ENCODE data around the gene FCGR3A. TPM values are rescaled to one million over a fixed set of nuclear protein-coding genes. Genes with fewer than 3 reads are reported as not detected.
"Not testable (repeated sequence)": the region's sequence is repeated elsewhere in the genome, so short reads cannot be mapped to it uniquely, and the experiment has no call there.

Gene FCGR3A
- total RNA-seq, 1 experiment from 2014 or later = not detected

GRCh38 chr1:161589365-161589764 lies 39.7 kb upstream of the FCGR3A start:
- not testable (repeated sequence) for H3K9ac ChIP-seq (ENCODE audit: low read length); H2AFZ ChIP-seq (ENCODE audit: low read length); H3K4me1 ChIP-seq (ENCODE audit: low read length)

GRCh38 chr1:161588596-161588995 lies 39.0 kb upstream of the FCGR3A start:
- not testable (repeated sequence) for H4K20me1 ChIP-seq (ENCODE audit: insufficient read depth, low read depth, low read length); H3K4me3 ChIP-seq (ENCODE audit: low read length); H3K27me3 ChIP-seq (ENCODE audit: low read length); H3K27ac ChIP-seq (ENCODE audit: low read length); H3K9ac ChIP-seq (ENCODE audit: low read length); H2AFZ ChIP-seq (ENCODE audit: low read length); H3K36me3 ChIP-seq (ENCODE audit: insufficient read depth, low read length); H3K9me3 ChIP-seq (ENCODE audit: low read length); DNase-seq; H3K9me2 ChIP-seq (replicated peaks; ENCODE audit: insufficient read depth, low read length); H3K79me2 ChIP-seq (ENCODE audit: low read length); H3K4me1 ChIP-seq (ENCODE audit: low read length); H3K4me2 ChIP-seq (ENCODE audit: low read depth, low read length, poor library complexity, severe bottlenecking)

More at GRCh38 chr1:161589365-161589764, 39.7 kb upstream of the FCGR3A start:
- H3K27ac ChIP-seq (ENCODE audit: low read length); H3K4me3 ChIP-seq (ENCODE audit: low read length); H3K4me2 ChIP-seq (ENCODE audit: low read depth, low read length, poor library complexity, severe bottlenecking); H3K36me3 ChIP-seq (ENCODE audit: insufficient read depth, low read length); H3K9me2 ChIP-seq (replicated peaks; ENCODE audit: insufficient read depth, low read length); H3K27me3 ChIP-seq (ENCODE audit: low read length); H3K79me2 ChIP-seq (ENCODE audit: low read length); H4K20me1 ChIP-seq (ENCODE audit: insufficient read depth, low read depth, low read length); H3K9me3 ChIP-seq (ENCODE audit: low read length); DNase-seq: not testable (repeated sequence)

DNA sequence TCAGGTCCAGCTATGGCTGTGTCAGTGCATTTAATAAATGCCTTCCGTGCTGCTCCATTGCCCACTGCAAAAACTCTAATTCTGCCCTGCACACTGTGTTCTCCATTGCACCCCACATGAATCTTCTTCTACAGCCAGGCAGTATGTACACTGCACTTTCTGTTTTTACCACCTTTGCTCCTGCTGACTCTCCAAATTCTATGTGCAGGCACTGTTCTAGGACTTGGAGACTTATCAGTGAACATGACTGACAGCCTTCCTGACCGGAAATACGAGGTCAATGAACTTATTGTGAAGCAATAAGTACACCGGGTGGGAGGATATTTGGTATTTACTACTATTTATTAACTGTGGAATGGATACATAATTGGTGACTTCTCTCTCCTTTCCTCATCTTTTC lies 33.3 kb upstream of the FCGR3A start:
- DNase-seq; H3K9ac ChIP-seq (ENCODE audit: low read length); H3K79me2 ChIP-seq (ENCODE audit: low read length): not testable (repeated sequence)

DNA sequence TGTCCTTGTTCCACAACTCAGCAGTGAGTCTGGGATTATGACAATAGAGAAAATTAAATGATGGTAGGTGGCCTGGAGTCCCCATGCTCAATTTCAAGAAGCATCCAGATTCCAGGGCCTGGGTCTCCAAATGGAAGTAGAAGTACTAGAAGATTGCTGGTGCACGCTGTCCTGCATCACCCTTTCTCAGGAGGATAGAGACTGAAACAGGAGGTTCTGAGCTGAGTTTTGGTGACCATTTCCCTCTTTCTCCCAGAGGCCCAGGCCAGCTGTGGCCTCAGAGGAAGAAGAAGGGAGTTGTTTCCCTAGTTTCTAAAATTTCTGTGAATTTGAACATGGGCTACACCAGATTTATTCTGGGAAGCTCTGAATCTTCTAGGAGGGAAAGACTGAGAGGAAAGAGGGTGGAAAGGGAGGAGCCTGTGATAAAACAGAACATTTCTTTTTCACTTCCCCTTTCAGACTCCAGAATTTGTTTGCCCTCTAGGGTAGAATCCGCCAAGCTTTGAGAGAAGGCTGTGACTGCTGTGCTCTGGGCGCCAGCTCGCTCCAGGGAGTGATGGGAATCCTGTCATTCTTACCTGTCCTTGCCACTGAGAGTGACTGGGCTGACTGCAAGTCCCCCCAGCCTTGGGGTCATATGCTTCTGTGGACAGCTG lies 31.4 kb upstream of the FCGR3A start:
- H4K20me1 ChIP-seq (ENCODE audit: insufficient read depth, low read depth, low read length); H2AFZ ChIP-seq (ENCODE audit: low read length); H3K4me1 ChIP-seq (ENCODE audit: low read length); H3K4me2 ChIP-seq (ENCODE audit: low read depth, low read length, poor library complexity, severe bottlenecking); H3K27me3 ChIP-seq (ENCODE audit: low read length); H3K79me2 ChIP-seq (ENCODE audit: low read length); DNase-seq; H3K9me2 ChIP-seq (replicated peaks; ENCODE audit: insufficient read depth, low read length); H3K27ac ChIP-seq (ENCODE audit: low read length); H3K9ac ChIP-seq (ENCODE audit: low read length); H3K4me3 ChIP-seq (ENCODE audit: low read length); H3K9me3 ChIP-seq (ENCODE audit: low read length); H3K36me3 ChIP-seq (ENCODE audit: insufficient read depth, low read length): not testable (repeated sequence)

More for the DNA sequence above, 33.3 kb upstream of the FCGR3A start:
- H3K9me3 ChIP-seq (ENCODE audit: low read length); H3K9me2 ChIP-seq (replicated peaks; ENCODE audit: insufficient read depth, low read length); H3K27ac ChIP-seq (ENCODE audit: low read length); H3K27me3 ChIP-seq (ENCODE audit: low read length); H3K4me1 ChIP-seq (ENCODE audit: low read length); H4K20me1 ChIP-seq (ENCODE audit: insufficient read depth, low read depth, low read length); H3K36me3 ChIP-seq (ENCODE audit: insufficient read depth, low read length); H2AFZ ChIP-seq (ENCODE audit: low read length): not testable (repeated sequence)
- peak overlapping the region; percentile 40; the same call in 1 of the 2 replicates for H3K4me3 ChIP-seq (ENCODE audit: low read length)
- peak overlapping the region; percentile 56 for H3K4me2 ChIP-seq (ENCODE audit: low read depth, low read length, poor library complexity, severe bottlenecking)

DNA sequence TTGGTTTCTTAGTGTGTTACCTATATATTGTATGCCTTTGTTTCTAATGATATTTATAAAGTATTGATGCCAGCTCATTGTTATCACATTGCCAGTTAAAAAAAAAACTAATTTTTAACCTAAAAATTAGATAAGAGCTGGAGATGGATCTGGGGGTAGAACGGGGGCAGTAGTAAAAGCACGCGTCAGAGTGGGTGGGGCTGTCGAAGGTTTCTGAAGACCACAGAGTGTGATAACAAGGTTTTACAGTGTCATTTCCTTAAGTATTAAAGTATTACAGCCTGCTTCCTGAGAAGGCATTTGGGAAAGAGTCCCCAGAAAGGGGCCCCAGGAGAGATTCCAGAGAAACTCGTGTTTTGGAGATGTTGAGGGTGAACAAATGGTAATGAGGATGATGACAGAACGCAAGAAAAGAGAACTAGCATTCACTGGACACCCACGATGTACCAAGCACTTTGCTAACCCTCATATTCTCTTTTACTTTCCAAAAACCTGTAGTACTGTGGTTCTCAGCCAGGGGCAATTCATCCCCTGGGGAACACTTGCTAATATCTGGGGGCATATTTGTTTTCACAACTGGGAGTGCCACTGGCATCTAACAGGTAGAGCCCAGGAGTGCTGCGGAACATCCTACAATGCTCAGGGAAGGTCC lies 30.4 kb upstream of the FCGR3A start:
- not testable (repeated sequence) for H3K4me1 ChIP-seq (ENCODE audit: low read length); H3K9me2 ChIP-seq (replicated peaks; ENCODE audit: insufficient read depth, low read length); H3K9me3 ChIP-seq (ENCODE audit: low read length); H3K4me2 ChIP-seq (ENCODE audit: low read depth, low read length, poor library complexity, severe bottlenecking); H4K20me1 ChIP-seq (ENCODE audit: insufficient read depth, low read depth, low read length); H3K79me2 ChIP-seq (ENCODE audit: low read length); H3K27ac ChIP-seq (ENCODE audit: low read length); H3K36me3 ChIP-seq (ENCODE audit: insufficient read depth, low read length); H3K9ac ChIP-seq (ENCODE audit: low read length); H3K27me3 ChIP-seq (ENCODE audit: low read length); DNase-seq; H3K4me3 ChIP-seq (ENCODE audit: low read length); H2AFZ ChIP-seq (ENCODE audit: low read length)

GRCh38 chr1:161576676-161577075 lies 27.1 kb upstream of the FCGR3A start:
- H3K27me3 ChIP-seq (ENCODE audit: low read length); H3K9me3 ChIP-seq (ENCODE audit: low read length); H3K4me2 ChIP-seq (ENCODE audit: low read depth, low read length, poor library complexity, severe bottlenecking); H4K20me1 ChIP-seq (ENCODE audit: insufficient read depth, low read depth, low read length); H3K79me2 ChIP-seq (ENCODE audit: low read length); H2AFZ ChIP-seq (ENCODE audit: low read length); H3K27ac ChIP-seq (ENCODE audit: low read length); DNase-seq; H3K9ac ChIP-seq (ENCODE audit: low read length); H3K4me3 ChIP-seq (ENCODE audit: low read length); H3K4me1 ChIP-seq (ENCODE audit: low read length); H3K36me3 ChIP-seq (ENCODE audit: insufficient read depth, low read length); H3K9me2 ChIP-seq (replicated peaks; ENCODE audit: insufficient read depth, low read length): not testable (repeated sequence)

DNA sequence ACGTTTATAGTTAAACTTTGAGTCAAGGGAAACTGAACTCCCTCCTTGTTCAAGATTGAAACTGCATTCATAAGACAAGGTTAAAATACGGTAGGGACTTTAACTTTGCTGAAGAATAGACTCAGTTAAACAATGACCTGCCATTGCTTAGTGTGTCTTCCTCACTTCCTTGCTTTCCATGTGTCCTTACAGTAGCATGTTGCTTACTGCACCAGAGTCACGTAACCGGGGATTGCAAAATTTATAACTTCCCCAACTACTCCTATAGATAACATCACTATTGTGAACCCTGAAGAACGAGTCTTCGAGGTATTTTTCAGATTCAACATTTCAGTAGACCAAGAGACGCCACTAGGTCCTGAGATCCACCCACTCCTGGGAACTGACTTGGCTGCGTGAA lies 22.1 kb upstream of the FCGR3A start:
- H3K36me3 ChIP-seq (ENCODE audit: insufficient read depth, low read length); H3K9me3 ChIP-seq (ENCODE audit: low read length); H4K20me1 ChIP-seq (ENCODE audit: insufficient read depth, low read depth, low read length); H3K27me3 ChIP-seq (ENCODE audit: low read length); H3K9me2 ChIP-seq (replicated peaks; ENCODE audit: insufficient read depth, low read length); H3K79me2 ChIP-seq (ENCODE audit: low read length); H3K9ac ChIP-seq (ENCODE audit: low read length); H3K27ac ChIP-seq (ENCODE audit: low read length); H3K4me3 ChIP-seq (ENCODE audit: low read length); DNase-seq; H3K4me1 ChIP-seq (ENCODE audit: low read length); H2AFZ ChIP-seq (ENCODE audit: low read length); H3K4me2 ChIP-seq (ENCODE audit: low read depth, low read length, poor library complexity, severe bottlenecking): not testable (repeated sequence)

DNA sequence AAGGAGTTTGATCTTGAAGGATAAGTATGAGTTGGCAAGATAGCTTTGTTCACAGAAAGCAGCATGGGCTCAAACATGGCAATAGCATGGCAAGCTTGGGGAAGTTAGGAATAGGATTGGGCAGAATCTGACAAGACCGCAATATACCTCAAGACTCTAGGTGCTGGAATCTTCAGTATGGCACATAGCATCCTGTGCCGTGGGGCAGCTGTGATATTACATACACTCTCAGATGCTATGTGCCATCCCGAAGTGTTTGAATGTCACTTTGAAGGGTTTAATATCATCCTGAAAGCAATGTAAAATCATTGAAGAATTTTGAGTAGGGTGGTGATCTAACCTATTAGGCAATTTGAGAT lies 17.0 kb upstream of the FCGR3A start:
- H3K9me3 ChIP-seq (ENCODE audit: low read length); H3K27me3 ChIP-seq (ENCODE audit: low read length); H2AFZ ChIP-seq (ENCODE audit: low read length); H3K27ac ChIP-seq (ENCODE audit: low read length); H4K20me1 ChIP-seq (ENCODE audit: insufficient read depth, low read depth, low read length); H3K4me1 ChIP-seq (ENCODE audit: low read length); H3K79me2 ChIP-seq (ENCODE audit: low read length); H3K36me3 ChIP-seq (ENCODE audit: insufficient read depth, low read length); H3K9me2 ChIP-seq (replicated peaks; ENCODE audit: insufficient read depth, low read length); H3K4me3 ChIP-seq (ENCODE audit: low read length); DNase-seq; H3K9ac ChIP-seq (ENCODE audit: low read length): not testable (repeated sequence)
- H3K4me2 ChIP-seq (ENCODE audit: low read depth, low read length, poor library complexity, severe bottlenecking) = peak overlapping the region; percentile 14
